Natural killer cell treated with Interleukin-12 subunit alpha and Interleukin-12 subunit beta and Interleukin-15 and Interleukin-18, amount 100 ng/mL, for 72 hours (primary cell): ENCODE results near the gene RNF181. TPM values are rescaled to one million over a fixed set of nuclear protein-coding genes. Genes with fewer than 3 reads are reported as not detected.
"Not testable (repeated sequence)": the region's sequence is repeated elsewhere in the genome, so short reads cannot be mapped to it uniquely, and the experiment has no call there.

Experiments used
- ATAC-seq, 2 donors: fragments of 150-1000 bp; cut with Tn5 transposase in 1 of 2; sonication (Bioruptor Pico), chemical (Tn5 transposase) in 1 of 2; 2 replicates each; pipeline ENCODE4 v1.10.0; 2021
- DNase-seq: peaks from one replicate; pipeline ENCODE4 v3.0.0; 2022; ENCODE audit warnings: low spot score
- H3K27ac Mint-ChIP-seq, 2 donors: 1 replicate in 1 of 2; 2 replicates in 1 of 2; pipeline ENCODE4 v1.8.0; 2022; ENCODE audit warnings: mixed read lengths in 2 of 2, mild to moderate bottlenecking in 1 of 2, moderate library complexity in 1 of 2
- H3K27me3 Mint-ChIP-seq, 2 donors: 1 replicate in 1 of 2; 2 replicates in 1 of 2; pipeline ENCODE4 v1.8.0; 2022; ENCODE audit warnings: mixed read lengths in 2 of 2
- H3K36me3 Mint-ChIP-seq: one replicate; pipeline ENCODE4 v1.8.0; 2022; ENCODE audit warnings: mixed read lengths
- H3K4me1 Mint-ChIP-seq, 2 donors: 1 replicate in 1 of 2; 2 replicates in 1 of 2; pipeline ENCODE4 v1.8.0; 2022; ENCODE audit warnings: low read depth in 2 of 2, mixed read lengths in 2 of 2, mild to moderate bottlenecking in 1 of 2
- H3K4me3 Mint-ChIP-seq: one replicate; pipeline ENCODE4 v1.8.0; 2022; ENCODE audit warnings: mixed read lengths
- H3K9me3 Mint-ChIP-seq: 2 replicates; pipeline ENCODE4 v1.8.0; 2022; ENCODE audit warnings: mixed read lengths
- total RNA-seq, 2 donors: library from RNA; stranded (reverse); gene quantifications; one replicate each; pipeline ENCODE4 v1.2.3, GENCODE V29; 2022

The RNF181 gene
- total RNA-seq, 2 donors from 2014 or later: 116 to 149 TPM

- DNase-seq (no peak), ATAC-seq (no peak)
- Mint-ChIP-seq H3K4me3 (peak overlapping the region; percentile 99), H3K9me3 (no peaks in the 10 kb centered on the region), H3K4me1 (peaks cover 32 to 34% of the 10 kb centered on the region in 2 donors), H3K27me3 (no peaks in the 10 kb centered on the region), H3K27ac (peak overlapping the region; percentile 91 to 100), H3K36me3 (no peaks in the 10 kb centered on the region)
Observed at GRCh38 chr2:85594715-85595300, 737 bp upstream of the RNF181 start.

DNA sequence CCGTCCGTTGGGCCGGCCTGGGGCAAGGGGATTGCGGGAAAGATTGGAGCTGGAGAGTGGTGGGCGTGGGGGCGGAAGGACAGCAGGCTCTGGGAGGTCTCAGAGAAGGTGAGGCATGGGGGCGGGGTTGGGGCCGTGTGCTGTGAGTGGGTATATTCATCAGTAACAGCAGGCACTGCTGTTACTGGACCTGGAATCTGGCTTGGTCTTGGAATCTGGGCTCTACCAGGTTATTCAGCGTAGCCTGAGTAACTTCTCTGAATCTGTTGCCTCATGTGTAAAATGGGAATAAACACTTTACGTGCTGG is 435 bp downstream of the RNF181 start:
- DNase-seq: peak; percentile 60
- Mint-ChIP-seq H3K9me3 (no peaks in the 10 kb centered on the region), H3K27me3 (no peaks in the 10 kb centered on the region), H3K27ac (peak overlapping the region; percentile 91 to 100), H3K4me3 (peak overlapping the region; percentile 99), H3K36me3 (no peaks in the 10 kb centered on the region), H3K4me1 (peaks cover 26 to 31% of the 10 kb centered on the region in 2 donors)
- ATAC-seq: no peak

DNA sequence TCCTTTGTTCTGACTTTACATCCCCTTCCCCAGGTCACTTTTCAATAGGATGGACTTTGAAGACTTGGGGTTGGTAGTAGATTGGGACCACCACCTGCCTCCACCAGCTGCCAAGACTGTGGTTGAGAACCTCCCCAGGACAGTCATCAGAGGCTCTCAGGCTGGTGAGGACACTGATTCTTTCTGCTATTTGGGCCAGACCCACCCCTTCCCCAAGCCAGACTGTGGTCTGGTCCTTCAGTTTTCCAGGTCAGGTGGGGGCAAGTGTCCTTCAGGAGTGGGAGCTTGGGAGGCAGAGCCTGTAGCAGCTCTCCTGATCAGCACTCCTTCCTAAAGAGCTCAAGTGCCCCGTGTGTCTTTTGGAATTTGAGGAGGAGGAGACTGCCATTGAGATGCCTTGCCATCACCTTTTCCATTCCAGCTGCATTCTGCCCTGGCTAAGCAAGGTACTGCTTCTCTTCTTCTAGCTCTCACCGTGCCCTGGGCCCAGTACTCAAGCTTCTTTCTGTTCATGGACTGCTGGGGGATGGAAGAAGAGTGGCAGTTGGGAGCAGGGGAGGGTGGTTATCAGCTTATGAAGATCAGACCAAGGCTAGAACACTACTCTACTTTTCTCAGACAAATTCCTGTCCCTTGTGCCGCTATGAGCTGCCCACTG is 1.1 kb downstream of the RNF181 start:
- H3K27ac Mint-ChIP-seq: peak overlapping the region; percentile 91 to 100
- ATAC-seq: no peak
- no peak for DNase-seq
- peak overlapping the region; percentile 99 for H3K4me3 Mint-ChIP-seq
- H3K27me3 Mint-ChIP-seq: no peaks in the 10 kb centered on the region
- no peaks in the 10 kb centered on the region for H3K36me3 Mint-ChIP-seq
- H3K4me1 Mint-ChIP-seq: peaks cover 26 to 30% of the 10 kb centered on the region in 2 donors
- H3K9me3 Mint-ChIP-seq: no peaks in the 10 kb centered on the region

DNA sequence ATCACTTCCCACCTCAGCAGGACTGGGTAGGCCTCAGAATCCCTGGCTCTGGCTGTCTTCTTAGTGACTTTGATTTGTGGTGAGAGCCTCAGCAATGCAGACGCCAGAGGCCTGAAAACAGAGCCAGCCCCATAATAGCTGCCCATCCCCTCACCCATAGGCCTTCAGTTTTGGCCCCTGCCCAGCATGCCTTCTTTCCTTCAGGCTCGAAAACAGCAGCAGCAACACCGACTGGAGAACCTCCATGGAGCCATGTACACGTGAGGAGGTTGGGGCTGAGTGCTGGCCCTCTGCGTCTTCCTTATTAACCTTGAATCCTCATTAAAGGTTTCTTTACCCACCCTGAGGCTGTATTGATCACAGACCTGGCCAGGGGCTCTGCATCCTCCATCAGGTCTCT is 1.7 kb downstream of the RNF181 start:
- Mint-ChIP-seq H3K27ac (peak overlapping the region in 1 of 2 donors; percentile 100), H3K4me3 (peak overlapping the region; percentile 99), H3K9me3 (no peaks in the 10 kb centered on the region), H3K4me1 (peaks cover 26 to 31% of the 10 kb centered on the region in 2 donors), H3K27me3 (no peaks in the 10 kb centered on the region), H3K36me3 (no peaks in the 10 kb centered on the region)
- DNase-seq (no peak), ATAC-seq (no peak)

DNA sequence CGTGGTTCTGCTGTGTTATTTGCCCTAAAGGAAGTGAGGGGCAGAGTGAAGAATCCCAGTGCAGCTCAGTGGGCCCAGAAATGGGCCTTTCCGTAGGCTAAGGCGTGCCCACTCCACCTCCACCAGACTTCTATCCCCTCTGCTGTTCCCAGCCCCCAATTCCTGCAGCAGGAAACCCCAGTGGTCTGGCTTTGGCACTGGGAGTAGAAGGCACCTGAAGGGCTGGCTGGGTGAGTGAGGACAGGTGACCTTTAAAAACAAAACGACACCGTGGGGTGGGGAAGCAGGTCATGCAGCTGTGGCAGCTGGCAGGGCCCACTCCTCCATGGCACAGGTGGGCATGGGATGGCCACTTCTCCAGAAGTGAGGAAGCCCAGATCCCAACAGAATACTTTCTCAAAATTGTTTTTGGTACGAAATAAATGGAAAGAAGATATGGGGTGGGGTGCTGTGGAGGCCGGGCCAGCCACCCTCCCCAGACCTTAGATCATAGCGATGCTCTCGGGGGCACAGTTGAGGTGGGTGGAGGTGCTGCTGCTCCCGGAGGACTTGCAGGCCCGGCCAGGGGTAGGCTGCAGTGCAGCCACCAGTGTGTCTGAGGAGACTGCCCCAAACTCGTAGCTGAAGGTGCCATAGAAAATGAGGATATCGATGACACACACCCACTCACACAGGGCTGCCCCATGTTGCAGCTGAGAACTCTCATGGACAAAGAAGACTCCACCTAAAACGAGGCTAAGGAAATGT is 3.2 kb downstream of the RNF181 start:
- peaks cover 34 to 36% of the 10 kb centered on the region in 2 donors for H3K4me1 Mint-ChIP-seq
- no peaks in the 10 kb centered on the region for H3K27me3 Mint-ChIP-seq

GRCh38 chr2:85599468-85600234 is 4.1 kb downstream of the RNF181 start:
- H3K36me3 Mint-ChIP-seq: no peaks in the 10 kb centered on the region
- peak; percentile 23 for DNase-seq
- no peaks in the 10 kb centered on the region for H3K27me3 Mint-ChIP-seq
- peaks cover 30% of the 10 kb centered on the region in 2 donors for H3K4me1 Mint-ChIP-seq
- H3K4me3 Mint-ChIP-seq: no peak overlapping the region
- no peaks in the 10 kb centered on the region for H3K9me3 Mint-ChIP-seq
- ATAC-seq: no peak
- no peak overlapping the region for H3K27ac Mint-ChIP-seq

More for the DNA sequence above, 3.2 kb downstream of the RNF181 start:
- peak; percentile 18 for DNase-seq
- Mint-ChIP-seq H3K27ac (no peak overlapping the region), H3K36me3 (no peaks in the 10 kb centered on the region), H3K9me3 (no peaks in the 10 kb centered on the region), H3K4me3 (no peak overlapping the region)
- ATAC-seq: no peak

GRCh38 chr2:85600235-85600575 is 4.7 kb downstream of the RNF181 start:
- Mint-ChIP-seq H3K4me3 (no peak overlapping the region), H3K36me3 (no peaks in the 10 kb centered on the region), H3K9me3 (no peaks in the 10 kb centered on the region), H3K27me3 (no peaks in the 10 kb centered on the region), H3K27ac (peak overlapping the region in 1 of 2 donors; percentile 43), H3K4me1 (peaks cover 27 to 29% of the 10 kb centered on the region in 2 donors)
- DNase-seq: peak; percentile 48
- ATAC-seq: no peak

DNA sequence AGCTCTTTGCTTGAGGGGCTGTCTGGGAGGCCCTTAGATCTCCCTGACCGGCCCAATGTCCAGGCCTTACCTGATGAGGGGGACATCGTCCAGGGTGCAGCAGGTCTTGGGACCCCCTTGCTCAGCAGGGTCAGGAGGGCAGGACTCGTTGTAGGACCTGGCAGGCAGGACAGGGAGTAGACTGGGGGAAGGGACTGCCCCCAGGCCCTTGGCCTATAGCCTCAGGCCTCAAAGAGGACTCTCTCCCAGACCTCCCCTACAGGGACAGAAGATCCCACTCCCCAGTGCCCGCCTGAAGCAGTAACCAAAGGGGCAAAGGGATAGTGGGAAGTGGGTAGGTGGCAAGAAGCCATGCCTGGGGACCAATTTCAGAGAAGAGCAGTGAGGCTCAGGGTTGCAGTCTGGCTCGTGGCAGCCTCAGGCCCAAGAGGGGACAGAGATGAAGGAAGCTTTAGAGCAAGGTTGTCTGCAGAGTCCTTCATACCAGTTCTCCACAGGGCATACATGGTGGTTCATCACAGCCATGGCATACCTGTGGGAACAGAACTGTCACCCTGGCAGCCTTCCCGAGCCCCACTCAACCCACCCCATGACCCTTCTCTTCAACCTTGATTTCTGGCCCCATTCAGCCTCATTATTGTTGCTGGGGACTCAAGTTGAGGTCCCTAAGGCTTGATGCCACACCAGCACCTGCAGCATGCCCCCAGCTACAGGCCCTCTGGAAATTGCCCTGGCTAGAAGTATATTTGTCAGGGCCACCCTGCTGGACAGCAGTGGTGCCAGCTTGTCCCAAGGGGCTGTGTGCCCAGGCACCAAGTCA is 5.6 kb downstream of the RNF181 start:
- Mint-ChIP-seq H3K4me3 (peak overlapping the region; percentile 80), H3K27me3 (no peaks in the 10 kb centered on the region), H3K27ac (peak overlapping the region in 1 of 2 donors; percentile 64), H3K9me3 (no peaks in the 10 kb centered on the region), H3K36me3 (no peaks in the 10 kb centered on the region), H3K4me1 (peaks cover 19 to 20% of the 10 kb centered on the region in 2 donors)
- ATAC-seq (no peak), DNase-seq (no peak)

GRCh38 chr2:85601771-85602475 is 6.4 kb downstream of the RNF181 start:
- Mint-ChIP-seq H3K27me3 (no peaks in the 10 kb centered on the region), H3K4me3 (peak overlapping the region; percentile 80), H3K27ac (peak overlapping the region in 1 of 2 donors; percentile 64), H3K4me1 (peaks cover 11 to 15% of the 10 kb centered on the region in 2 donors), H3K9me3 (no peaks in the 10 kb centered on the region), H3K36me3 (no peaks in the 10 kb centered on the region)
- no peak for DNase-seq
- ATAC-seq: peak; percentile 56 to 72

DNA sequence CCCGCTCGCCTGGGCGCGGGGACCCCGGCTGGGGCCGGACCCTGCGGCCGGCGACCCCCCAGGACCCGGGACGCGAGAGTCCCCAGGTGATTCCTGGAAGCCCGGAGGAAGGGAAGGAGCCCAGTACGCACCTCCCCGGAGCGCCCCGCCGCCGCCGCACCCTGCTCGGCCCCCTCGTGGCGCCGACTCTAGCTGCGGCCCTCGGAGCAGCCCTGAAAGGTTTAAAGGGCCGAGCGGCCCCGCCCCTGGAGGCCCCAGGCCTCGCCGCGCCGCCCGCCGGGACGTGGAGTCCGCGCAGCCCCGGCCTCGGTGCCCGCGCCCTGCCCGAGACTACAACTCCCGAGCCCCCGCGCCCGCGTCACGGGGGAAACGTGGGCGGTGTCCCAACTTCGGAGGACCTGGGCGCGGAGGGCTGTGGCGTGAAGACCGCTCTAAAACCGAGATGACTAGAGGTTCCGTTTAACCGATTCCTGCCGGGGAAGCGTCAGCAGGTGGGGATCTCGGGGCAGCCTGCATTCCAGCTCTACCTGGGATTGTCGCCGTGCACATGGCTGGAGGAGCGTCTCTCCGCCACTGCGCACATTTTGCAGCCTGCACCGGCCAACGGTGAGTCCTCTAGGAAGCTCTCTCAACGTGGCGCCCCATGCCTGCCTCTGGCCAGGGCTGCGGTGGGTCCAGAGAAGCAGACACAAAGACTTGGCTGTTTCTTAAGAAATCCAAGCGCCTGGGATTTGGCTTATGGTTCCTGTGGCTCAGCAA is 7.1 kb downstream of the RNF181 start, which contains the start of gene TMEM150A:
Gene TMEM150A (minus strand): TSS at position 223 of the 759 bp plus-strand sequence. CDS start 750 bp downstream, outside the sequence.
- H3K4me1 Mint-ChIP-seq: peaks cover 11 to 12% of the 10 kb centered on the region in 2 donors
- peak; percentile 93 for DNase-seq
- no peaks in the 10 kb centered on the region for H3K36me3 Mint-ChIP-seq
- peak within 1 kb of the TSS; percentile 89 for H3K4me3 Mint-ChIP-seq
- H3K27me3 Mint-ChIP-seq: no peaks in the 10 kb centered on the region
- no peaks in the 10 kb centered on the region for H3K9me3 Mint-ChIP-seq
- peak within 1 kb of the TSS; percentile 15 to 76 for H3K27ac Mint-ChIP-seq
- peak; percentile 98 to 99 for ATAC-seq

DNA sequence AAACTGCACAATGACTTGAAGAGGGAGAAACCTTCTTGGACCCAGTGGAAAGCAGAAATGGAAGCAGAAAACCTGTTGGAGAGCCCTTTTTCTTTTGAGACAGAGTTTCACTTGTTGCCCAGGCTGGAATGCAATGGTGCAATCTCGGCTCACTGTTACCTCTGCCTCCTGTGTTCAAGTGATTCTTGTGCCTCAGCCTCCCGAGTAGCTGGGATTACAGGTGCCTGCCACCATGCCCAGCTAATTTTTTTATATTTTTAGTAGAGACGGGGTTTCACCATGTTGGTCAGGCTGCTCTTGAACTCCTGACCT is 8.5 kb downstream of the RNF181 start:
- H3K4me1 Mint-ChIP-seq: peaks cover 10 to 17% of the 10 kb centered on the region in 2 donors
- peak overlapping the region; percentile 89 for H3K4me3 Mint-ChIP-seq
- H3K36me3 Mint-ChIP-seq, H3K27ac Mint-ChIP-seq, H3K27me3 Mint-ChIP-seq, DNase-seq, ATAC-seq, H3K9me3 Mint-ChIP-seq: not testable (repeated sequence)
